GM21619 (cell line): Measurements from ENCODE around the gene RGS4.

Experiments
- ATAC-seq: cut with Tn5 transposase; IDR thresholded peaks from one replicate; pipeline ENCODE4 v1.9.1; 2021; ENCODE audit not compliant: unreplicated experiment

Gene RGS4

GRCh38 chr1:163069142-163069541 is at the start of gene RGS4:
RGS4 (plus strand) TSS chr1:163069361; CDS start chr1:163069485, 124 bp downstream.
- no peak for ATAC-seq

DNA sequence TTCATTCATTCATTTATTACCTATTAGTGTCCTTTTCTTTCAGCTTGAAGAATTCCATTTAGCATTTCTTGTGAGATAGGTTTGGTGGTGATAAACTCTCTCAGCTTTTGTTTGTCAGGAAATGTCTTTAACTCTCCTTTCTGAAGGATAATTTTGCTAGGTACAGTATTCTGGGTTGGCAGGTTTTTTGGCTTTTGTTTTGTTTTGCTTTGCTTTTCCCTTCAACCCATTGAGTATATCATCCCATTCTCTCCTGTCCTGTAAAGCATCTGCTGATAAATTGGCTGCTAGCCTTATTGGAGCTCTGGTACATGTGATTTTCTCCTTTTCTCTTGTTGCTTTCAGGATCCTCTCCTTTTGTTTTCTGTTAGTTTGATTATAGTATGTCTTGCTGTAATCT is 47.0 kb upstream of the RGS4 start:
- no peak for ATAC-seq

- no peak for ATAC-seq
These were observed 41.6 kb upstream of the RGS4 start for GRCh38 chr1:163027610-163028009.

- no peak for ATAC-seq
These were observed 39.3 kb upstream of the RGS4 start for GRCh38 chr1:163029901-163030300.

DNA sequence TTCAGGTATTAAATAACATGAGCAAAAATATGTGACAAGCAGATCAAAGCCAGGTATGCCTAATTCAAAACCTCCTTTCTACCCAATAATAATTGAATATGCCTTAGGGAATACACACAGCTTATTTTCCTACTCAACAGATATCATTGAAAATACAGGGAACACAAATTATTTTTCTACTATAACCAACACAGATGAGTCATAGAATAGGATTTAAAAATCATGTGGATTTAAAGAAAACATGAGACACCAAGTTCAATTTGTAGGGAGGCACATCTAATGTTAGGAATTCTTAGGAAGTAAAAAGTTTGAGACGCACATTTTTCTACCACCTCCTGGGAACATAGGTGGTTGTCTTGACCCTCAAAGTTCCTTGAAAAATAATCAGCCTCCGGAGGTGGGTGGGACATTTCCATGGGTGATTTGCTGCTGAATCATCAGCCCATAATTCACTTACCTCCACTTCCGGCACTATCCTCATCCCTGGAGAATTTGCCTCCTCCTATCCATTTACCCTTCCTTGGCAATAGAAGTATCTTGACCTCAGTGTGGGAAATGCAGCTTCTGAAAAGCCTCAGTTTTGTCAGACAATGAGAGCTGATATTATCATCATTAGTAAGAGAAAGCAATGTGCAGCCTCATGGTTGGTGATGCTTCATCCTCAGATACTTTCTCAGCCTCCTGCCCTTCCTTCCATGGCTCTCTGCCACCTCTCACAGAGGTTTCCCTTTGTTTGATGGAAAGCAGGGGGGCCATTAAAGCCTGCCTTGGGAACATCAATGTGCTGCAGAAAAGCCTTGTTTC is 33.5 kb upstream of the RGS4 start:
- ATAC-seq, result no peak

DNA sequence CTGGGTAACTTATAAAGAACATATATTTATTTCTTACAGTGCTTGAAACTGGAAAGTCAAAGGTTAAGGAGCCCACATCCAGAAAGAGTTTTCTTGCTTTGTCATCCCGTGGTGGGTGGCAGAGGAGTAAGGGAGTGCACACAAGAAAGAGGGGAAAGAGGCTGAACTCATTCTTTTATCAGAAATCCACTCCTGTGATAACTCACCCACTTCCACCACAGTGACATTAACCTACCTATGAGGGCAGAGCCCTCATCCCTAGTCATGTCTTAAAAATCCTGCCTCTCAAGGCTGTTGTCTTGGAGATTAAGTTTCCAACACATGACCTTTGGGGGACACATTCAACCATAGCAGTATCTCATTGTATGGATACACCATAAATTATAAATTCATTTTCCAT is 32.5 kb upstream of the RGS4 start:
- ATAC-seq, result no peak

DNA sequence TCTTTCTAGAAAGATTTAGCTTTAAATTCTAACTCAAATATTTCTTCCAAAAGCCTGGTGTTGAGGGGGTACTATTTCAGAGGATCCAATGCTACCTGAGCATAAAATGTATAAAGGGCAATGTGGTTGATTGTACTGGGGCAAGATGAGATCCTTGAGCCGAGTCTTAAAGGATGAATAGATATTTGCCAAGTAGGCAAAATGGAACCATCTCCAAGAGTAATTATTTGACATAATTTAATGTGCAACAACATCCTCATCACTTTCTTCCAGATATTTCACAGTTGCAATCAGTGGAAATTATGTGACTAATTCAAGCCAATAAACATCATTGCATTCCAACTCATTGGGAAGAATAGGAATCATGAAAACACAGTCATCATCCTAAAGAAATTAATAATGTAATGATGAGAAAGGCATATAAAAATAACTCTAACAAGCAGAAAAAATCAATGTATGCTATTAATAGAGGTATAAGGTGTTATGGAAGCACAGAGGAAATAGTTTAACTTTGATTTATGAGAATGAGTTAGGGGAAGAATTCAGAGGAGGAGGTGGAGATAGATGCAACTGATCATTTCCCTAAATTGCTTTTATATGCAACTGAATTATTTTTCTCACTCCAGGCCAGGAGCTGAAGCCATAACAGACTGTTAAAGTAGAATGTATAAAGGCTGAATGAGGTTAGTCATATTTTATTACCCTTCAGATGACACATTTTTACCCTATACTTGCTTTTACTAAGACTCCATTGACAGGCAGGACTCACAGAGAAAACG is 30.0 kb upstream of the RGS4 start:
- no peak for ATAC-seq

DNA sequence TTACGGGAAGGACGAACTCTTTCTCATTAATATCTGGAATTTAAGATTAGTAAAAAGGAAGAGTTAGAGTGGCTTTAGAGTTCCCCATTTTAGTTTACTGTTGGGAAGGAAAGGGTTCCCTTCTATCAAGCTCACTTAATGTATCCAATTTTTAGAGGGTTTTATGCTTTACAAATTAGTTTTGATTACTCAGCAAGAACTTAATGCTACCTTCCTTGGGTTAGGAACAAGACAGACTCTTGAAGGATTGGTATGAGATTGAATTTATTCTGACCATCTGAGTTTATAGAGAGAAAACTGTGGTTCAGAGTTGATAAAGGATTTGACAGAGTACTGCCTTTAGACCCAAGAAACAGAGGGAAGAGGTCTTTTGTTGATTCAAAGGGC is 29.5 kb upstream of the RGS4 start:
- ATAC-seq, result no peak

GRCh38 chr1:163046071-163046470 is 23.1 kb upstream of the RGS4 start:
- ATAC-seq, result no peak

DNA sequence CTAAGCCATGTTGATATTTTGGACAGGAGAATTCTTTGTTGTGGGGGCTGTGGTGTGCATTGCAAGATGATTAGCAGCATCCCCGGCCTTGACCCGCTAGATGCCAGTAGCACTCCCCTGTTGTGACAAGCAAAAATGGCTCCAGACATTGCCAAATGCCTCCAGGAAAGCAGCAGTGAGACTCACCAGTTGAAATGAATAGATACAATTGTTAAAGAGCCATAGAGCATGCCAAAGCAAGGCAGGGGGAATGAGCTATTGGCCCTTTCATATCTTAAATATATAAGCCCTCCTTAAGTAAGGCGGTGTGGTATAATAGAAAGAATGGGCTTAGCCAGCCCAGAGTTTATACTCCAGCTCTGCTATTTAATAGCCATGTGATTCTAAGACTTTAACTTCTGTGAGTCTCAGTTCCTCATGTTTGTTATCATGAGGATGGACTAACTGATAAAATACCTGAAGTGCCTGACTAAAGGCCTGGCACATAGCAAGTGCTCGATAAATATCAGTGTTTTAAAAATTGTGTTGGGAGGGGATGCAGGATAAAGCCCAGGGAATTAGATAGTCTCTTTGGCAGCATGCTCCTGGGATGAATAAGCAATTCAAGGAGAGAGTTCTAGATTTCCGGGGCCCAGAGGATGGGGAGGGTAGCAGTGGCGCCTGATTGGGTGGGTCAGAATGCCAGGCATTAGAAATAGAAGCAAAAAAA is 21.1 kb upstream of the RGS4 start:
- ATAC-seq, result no peak

DNA sequence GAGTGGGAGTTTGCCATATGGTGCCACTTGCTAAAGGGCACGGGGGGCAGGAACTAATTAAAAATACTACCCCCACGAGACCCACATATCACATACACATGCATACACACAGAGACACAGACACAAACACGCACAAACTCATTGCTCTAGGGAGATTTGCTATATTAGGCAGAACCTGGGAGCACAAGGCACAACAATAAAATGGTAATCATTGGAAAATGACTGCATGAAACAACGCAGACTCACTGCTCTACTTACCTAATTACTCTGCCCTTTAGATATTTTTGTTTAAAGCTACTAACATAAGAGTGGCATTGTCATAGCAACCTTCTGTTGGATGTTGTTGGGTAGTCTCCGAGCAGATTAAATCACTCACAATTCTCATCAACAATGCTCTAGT is 20.3 kb upstream of the RGS4 start:
- no peak for ATAC-seq

GRCh38 chr1:163049296-163049695 is 19.9 kb upstream of the RGS4 start:
- no peak for ATAC-seq

DNA sequence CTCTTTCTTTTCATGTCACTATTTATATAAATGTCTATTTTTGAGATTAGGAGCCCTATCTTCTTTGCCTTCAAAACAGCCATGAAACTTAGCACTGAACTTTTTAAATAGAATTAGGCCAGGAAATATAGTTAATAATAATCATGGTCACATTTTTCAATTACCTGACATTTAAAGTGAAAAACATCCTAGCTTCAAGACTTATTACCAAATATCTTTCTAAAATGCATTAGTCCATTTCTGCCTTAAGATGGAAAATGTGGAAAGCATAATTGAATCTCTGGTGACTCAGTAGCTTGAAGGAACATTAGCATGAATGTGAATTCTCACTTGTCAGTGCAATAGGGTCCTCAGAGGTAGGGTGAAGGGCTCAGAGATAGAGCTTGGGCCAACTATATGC is 18.7 kb upstream of the RGS4 start:
- no peak for ATAC-seq

DNA sequence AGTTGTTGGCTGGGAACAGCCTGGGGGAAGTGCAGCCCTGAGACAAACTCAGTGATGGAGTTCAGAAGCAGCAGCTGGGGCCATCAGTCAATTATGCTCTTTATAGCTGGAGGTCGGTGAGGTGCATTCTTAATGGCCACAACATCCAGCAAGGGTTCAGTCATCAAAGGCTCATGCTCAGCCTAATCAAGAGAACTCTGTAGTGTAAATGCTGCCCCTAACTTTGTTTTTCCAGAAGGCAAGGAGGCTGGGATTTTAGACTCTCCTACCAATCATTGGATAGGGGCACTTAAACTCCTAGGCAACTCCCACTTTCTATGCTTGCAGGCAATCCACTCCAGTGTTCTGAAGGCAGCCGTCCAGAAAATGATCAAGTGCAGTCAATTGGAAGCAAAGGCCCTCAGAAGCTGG is 15.0 kb upstream of the RGS4 start:
- ATAC-seq, result no peak

- no peak for ATAC-seq
These were observed 14.2 kb upstream of the RGS4 start for GRCh38 chr1:163055005-163055404.

DNA sequence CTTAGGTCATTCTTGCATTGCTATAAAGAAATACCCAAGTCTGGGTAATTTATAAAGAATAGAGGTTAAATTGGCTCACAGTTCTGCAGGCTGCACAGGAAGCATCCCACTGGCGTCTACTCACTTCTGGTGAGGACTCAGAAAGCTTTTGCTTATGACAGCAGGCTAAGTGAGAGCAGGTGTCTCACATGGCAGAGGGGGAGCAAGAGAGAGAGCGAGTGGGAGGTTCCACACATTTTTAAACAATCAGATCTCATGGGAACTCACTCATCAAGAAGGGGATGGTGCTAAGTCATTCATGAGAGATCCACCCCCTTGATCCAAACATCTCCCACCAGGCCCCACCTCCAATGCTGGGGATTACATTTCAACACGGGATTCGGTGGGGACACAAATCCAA is 13.6 kb upstream of the RGS4 start:
- no peak for ATAC-seq

- ATAC-seq, result no peak
These were observed 12.3 kb upstream of the RGS4 start for GRCh38 chr1:163056831-163057230.

- ATAC-seq, result no peak
These were observed 8.7 kb upstream of the RGS4 start for GRCh38 chr1:163060343-163061007.

DNA sequence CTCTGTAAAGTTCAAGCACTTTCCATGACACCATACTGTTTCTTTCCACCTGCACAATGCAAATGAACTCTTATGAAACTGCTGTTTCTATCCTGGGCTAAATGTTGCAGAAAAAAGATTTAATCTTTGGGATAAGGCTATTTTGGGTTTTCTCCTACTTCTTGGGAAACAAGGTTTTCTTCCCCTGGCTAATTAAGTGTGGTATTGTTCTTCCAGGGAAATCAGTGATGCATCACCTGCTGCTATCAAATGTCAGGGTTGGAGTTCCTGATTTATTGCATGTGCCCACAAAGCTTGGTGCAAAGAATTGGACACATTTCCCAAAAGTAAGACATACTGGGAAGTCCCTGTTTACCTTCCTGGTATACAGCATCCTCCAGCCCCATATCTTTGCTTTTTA is 6.0 kb upstream of the RGS4 start:
- ATAC-seq, result no peak

GRCh38 chr1:163063610-163064009 is 5.6 kb upstream of the RGS4 start:
- ATAC-seq, result no peak

GRCh38 chr1:163066168-163066567 is 3.0 kb upstream of the RGS4 start:
- no peak for ATAC-seq
